GDM1 (cell line): ENCODE results near the gene TGIF2LX.
"Not testable (repeated sequence)": the region's sequence is repeated elsewhere in the genome, so short reads cannot be mapped to it uniquely, and the experiment has no call there.

Source experiments
- DNase-seq: peaks from one replicate; lab custom pipeline; 2025; lab: John Stamatoyannopoulos, UW

Gene TGIF2LX

GRCh38 chrX:89921665-89922064 is at the start of gene TGIF2LX:
Gene TGIF2LX, plus strand, starts transcription at chrX:89921908. Its CDS starts 178 bp downstream, at chrX:89922086.
- not testable (repeated sequence) for DNase-seq

GRCh38 chrX:89922338-89922934 is 728 bp downstream of the TGIF2LX start:
- not testable (repeated sequence) for DNase-seq

GRCh38 chrX:89943077-89943476 is 21.4 kb downstream of the TGIF2LX start:
- DNase-seq = not testable (repeated sequence)

- not testable (repeated sequence) for DNase-seq
Observed at GRCh38 chrX:89965588-89965987, 43.9 kb downstream of the TGIF2LX start.
